LNCaP clone FGC (cell line): ENCODE measurements around the gene TCFL5.

Experiments
- DNase-seq: peaks from one replicate; pipeline ENCODE4 v3.0.0-alpha.2; 2011; ENCODE audit warnings: low read depth
- H3K4me3 ChIP-seq: 2 replicates; pipeline ENCODE4 v1.5.1; 2011; ENCODE audit warnings: mild to moderate bottlenecking, low read depth, low read length, control low read depth
- CTCF ChIP-seq: IDR thresholded peaks from 2 replicates; pipeline ENCODE4 v1.5.1; 2012; ENCODE audit warnings: mild to moderate bottlenecking; ENCODE audit not compliant: control insufficient read depth, insufficient read depth; ENCODE audit errors: extremely low read depth

Gene TCFL5

GRCh38 chr20:62816884-62817873 lies 44.4 kb downstream of the TCFL5 start, which contains the start of gene COL9A3:
TSS of gene COL9A3 (plus strand) at chr20:62817050. CDS start at chr20:62817065, 15 bp downstream.
- DNase-seq, result no peak
- no peak for TF ChIP-seq CTCF
- no peak within 1 kb of the TSS for H3K4me3 ChIP-seq

- H3K4me3 ChIP-seq, result no peak overlapping the region
- TF ChIP-seq CTCF, result no peak
- DNase-seq, result no peak
Measured at GRCh38 chr20:62816031-62816883, 45.4 kb downstream of the TCFL5 start.

- TF ChIP-seq CTCF, result no peak
- no peak overlapping the region for H3K4me3 ChIP-seq
- DNase-seq, result no peak
Measured at GRCh38 chr20:62815066-62815991, 46.3 kb downstream of the TCFL5 start.

GRCh38 chr20:62814709-62815065 lies 46.9 kb downstream of the TCFL5 start:
- TF ChIP-seq CTCF, result no peak
- no peak for DNase-seq
- no peak overlapping the region for H3K4me3 ChIP-seq

GRCh38 chr20:62814060-62814708 lies 47.4 kb downstream of the TCFL5 start:
- DNase-seq, result no peak
- H3K4me3 ChIP-seq, result no peak overlapping the region
- no peak for TF ChIP-seq CTCF

GRCh38 chr20:62813588-62813987 lies 48.0 kb downstream of the TCFL5 start:
- no peak overlapping the region for H3K4me3 ChIP-seq
- no peak for DNase-seq
- TF ChIP-seq CTCF, result no peak
